DMS 273 treated with DMSO at 0.1 percent for 48 hours (cell line): ENCODE data around the gene SMDT1.

Source experiments
- DNase-seq: peaks from one replicate; lab custom pipeline; 2025; lab: John Stamatoyannopoulos, UW

SMDT1 gene, protein sequence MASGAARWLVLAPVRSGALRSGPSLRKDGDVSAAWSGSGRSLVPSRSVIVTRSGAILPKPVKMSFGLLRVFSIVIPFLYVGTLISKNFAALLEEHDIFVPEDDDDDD

DNA sequence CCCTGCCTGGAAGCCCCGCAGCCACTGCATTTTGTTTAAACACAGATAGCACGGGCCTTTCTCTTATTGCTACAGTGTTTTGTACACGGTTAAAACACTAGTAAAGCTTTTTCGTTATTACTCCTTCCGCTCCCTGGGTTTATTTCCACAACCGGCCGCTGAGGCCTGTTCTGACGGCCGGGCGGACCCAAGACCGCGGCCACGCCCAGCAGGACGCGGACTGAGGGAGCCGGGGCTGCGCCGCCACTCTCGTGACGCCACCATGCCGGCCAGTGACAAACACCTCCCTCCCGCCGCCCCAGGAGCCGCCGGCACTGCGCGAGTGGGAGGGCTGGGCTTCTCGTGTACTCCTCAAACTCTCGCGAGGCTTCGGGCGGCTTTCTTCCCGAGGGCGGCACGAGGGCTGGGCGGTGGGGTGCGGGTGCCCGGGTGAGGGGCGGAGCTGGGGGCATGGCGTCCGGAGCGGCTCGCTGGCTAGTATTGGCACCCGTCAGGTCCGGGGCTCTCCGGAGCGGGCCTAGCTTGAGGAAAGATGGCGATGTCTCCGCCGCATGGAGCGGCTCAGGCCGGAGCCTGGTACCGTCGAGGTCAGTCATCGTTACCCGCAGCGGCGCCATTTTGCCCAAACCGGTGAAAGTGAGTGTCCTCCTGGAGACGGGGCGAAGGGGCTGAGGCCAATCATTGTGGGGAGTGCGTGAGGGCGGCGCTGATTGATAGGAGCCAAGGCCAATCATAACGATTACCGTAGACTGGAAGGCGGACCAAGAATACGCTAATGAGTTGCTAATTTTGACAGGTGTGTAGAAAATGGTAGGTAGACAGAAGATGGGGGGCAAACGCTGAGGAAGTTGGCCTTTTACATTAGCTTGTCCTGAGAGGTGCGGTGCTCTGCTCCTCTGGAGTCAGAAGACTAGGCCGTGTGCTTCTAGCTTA is at the start of gene SMDT1:
TSS of gene SMDT1 (plus strand) at position 382 of the 933 bp plus-strand sequence. CDS start at position 451, 69 bp downstream.
- DNase-seq = peak; percentile 83

DNA sequence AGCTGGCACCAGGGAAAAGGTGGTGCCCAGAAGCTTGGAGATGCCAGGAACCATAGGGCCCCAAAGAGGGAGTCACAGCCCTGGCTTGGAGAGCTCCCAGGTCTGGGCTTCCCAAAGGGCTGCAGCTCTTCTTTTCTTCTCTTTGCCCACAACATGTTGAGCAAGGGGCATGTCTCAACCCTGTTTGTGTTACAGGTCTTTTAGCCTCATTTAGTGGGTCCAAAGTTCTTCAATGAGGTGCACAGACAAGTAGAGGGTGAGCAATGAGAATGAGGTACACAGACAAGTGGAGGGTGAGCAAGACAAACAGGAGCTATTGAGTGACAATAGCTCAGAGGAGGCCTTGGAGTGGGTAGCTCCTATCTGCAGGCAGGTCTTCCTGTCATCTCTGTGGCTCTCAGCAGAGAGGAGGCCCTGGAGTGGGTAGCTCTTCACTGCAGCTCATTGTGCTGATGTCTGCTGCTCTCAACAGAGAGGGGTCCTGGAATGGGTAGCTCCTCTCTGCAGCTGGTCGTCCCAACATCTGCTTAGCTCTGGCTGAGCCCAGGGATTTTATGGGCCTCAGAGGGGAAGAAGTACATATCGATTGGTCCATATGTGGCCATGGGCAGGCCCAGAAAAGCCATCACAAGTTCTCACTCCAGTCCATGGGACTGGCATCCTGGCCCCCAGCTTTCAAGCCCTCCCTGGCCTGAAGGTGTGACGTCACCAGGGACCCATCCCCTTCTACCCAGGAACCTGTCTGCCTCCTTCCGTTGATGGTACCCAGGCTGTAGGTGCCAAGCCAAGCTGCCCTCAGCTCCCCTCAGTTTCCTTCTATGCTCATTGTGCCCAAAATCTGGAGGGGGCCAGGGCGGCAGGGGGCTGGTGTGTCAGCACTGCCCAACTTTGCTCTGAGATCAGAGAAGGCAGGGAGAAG is 46.0 kb upstream of the SMDT1 start:
- no peak for DNase-seq

- no peak for DNase-seq
Measured at GRCh38 chr22:42035256-42035655, 44.2 kb upstream of the SMDT1 start.

DNA sequence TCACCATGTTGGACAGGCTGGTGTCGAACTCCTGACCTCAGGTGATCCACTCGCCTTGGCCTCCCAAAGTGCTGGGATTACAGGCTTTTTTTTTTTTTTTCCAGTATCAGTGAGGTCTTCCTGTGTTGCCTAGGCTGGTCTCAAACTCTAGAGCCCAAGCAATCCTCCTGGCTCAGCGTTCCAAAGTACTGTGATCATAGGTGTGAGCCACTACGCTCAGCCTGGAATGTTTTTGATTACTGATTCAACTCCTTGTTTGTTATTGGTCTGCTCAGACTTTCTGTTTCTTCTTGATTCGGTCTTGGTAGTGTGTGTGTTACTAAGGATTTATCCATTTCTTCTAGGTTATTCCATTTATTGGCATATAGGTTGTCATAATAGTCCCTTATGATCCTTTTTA is 40.2 kb upstream of the SMDT1 start:
- no peak for DNase-seq

DNA sequence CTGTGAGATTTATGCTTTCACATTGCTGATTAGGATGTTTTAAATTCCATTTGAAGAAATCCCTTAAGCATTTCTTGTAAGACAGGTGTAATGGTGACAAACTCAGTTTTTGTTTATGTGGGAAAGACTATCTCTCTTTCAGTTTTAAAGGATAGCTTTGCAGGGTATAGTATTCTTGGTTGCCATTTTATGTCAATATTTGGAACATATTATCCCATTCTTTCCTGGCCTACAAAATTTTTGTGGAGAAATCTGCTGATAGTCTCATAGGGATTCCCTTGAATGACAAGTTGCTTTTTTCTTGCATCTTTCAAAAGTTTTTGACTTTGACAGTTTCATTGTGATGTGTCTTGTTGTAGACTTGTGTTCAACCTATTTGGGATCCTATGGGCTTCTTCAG is 37.7 kb upstream of the SMDT1 start:
- no peak for DNase-seq

DNA sequence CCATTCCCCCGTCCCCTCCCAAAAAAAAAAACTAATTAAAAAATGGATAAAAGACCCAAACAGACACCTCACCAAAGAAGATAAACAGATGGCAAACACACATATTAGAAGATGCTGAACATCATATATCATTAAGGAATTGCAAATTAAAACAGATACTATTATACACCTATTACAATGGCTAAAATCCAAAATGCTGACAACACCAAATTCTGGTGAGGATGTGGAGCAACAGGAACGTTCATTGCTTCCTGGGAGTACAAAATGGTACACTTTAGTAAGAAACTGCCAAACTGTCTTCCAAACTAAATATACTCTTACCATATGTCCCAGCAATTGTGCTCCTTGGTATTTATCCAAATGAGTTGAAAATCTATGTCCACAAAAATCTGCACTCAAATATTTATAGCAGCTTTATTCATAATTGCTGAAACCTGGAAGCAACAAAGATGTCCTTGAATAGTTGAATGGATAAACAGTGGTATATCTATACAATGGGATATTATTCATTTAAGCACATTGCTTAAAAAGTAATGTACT is 28.8 kb upstream of the SMDT1 start:
- no peak for DNase-seq

DNA sequence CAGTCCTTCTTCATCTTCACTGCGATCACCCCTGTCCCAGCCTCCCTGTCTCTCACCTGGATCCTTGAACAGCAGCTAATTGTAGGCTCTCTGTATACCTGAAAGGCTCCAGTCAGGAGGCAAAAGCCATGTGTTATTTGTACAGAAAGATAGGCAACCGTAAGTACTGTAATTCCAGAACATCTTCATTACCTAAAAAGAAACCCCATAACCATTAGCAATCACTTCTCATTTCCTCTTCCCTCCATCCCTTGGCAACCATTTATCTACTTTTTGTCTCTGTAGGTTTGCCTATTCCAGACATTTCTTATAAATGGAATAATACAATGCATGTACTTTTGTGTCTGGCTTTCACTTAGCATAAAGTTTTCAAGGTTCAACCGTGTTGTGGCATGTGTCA is 26.7 kb upstream of the SMDT1 start:
- no peak for DNase-seq

DNA sequence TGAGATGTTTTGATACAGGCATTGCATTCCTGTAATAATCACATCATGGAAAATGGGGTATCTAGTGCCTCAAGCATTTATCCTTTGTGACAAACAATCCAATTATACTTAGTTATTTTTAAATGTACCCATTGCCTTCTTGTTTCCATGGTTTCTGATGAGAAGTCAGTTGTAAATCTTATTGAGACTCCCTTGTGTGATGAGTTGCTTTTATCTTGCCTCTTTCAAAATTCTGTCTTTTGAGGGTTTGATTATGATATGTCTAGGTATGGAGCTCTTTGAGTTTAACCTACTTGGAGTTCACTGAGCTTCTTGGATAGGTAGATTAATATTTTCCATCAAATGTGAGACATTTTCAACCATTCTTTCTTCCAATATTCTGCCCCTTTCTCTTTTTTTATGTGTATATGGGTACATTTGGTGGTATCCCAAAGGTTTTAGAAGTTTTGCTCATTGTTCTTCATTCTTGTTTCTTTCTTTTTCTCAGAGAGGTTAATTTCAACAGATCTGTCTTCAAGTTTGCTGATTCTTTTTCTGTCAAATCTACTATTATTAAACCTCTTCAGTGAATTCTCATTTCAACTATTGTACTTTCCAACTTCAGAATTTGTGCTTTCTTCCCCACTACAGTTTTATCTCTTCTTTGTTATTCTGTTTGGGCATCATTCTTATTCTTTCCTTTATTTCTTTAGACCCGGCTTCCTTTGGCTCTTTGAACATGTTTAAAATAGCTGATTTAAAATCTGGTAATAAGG is 22.6 kb upstream of the SMDT1 start:
- no peak for DNase-seq

DNA sequence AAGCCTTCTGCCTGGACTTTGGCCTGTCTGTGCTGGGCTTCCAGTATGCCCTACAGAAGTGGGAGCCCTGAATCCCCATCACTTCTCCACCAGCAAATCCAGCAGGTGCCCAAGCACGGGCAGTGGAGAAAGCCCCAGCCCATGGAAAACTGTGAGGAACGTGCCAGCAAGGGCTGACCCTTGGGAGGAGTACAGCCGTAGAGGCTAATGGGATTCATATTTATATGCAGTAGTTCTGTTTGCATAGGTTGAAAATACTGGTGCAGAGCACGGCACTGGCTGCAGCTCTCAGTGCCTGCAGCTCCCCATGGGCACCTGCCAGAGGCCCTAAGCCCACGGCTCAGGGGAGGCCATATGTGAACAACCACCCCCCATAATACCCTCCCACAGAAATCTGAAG is 19.0 kb upstream of the SMDT1 start:
- no peak for DNase-seq

DNA sequence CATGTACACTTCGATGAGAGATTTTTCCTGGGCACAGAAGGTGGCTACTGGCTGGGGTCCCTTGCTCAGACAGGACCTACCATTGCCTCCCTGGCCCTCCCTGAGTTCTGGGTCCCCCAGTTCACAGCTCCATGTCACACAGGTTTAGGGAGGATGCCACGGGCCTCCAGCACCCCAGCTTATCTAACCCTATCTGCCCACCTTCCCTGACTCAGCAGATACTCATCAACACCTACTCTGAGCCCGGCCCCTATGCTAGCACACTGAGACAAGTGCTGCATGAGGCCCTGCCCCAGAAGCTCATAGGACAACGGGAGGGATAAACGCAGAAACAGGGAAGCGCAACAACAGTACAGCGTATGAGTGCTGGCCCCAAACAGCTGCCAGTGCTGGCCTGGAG is 18.5 kb upstream of the SMDT1 start:
- DNase-seq = no peak

DNA sequence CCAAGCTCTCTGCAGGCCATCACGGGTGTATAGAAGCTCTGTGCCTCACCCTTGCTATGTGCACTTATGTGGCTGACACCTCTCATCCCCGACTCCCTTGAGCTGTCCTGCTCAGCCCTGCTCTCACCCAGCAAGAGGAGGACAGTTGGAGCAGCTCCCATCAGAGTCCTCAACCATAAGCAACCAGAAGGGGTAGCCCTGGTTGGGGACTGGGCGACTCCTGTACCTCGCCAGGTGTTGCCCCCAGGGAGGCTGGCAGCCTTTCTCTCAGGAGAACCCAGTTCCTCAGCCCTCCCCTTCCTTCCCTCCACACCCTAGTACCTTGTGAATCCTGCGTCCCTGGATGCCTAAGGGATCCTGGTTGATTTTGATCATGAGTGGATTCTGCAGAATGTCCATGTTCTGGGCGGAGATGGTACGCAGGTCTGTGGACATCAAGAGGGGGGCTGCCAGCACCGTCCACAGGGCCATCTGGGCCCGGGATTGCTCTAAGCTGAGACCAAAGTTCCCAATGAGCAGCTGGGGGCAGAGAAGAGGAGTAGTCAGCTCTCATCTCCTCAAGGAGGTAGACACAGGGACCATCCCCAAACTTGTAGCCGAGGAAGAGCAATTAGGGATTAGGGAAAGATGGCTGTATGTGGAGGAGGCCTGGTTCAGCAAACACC is 16.9 kb upstream of the SMDT1 start:
- DNase-seq = no peak

GRCh38 chr22:42064629-42065028 is 14.9 kb upstream of the SMDT1 start:
- no peak for DNase-seq

DNA sequence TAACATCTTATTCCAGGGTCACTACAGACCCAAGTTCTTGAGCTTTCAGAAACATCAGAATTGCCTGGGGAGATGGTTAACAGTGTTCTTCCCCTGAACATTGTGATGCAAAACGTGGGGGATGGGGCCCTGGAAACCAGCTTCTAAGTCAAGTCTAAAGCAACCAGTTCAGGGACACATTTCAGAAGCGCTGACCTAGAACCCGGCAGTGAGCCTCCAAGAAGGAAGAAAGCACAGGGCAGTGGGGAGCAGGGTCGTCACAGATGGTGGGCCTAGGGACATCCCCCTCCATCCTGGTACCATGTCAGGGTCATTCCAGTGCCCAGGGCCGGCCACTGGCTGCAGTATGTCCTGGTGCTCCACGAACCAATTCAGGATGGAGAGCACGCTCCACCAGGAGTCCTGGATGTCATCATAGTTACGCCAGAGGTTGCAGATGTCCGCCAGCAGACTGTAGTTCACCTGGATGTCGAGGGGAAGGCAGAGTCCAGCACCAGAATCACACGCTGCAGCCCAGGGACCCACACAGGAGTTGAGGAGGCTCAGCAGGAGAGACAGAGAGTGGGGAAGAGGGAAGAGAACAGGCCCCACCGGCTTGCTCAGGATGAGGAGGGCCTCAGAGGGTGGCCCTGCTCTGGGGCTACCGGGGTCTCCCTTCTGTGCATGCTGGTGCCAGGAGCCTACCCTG is 13.9 kb upstream of the SMDT1 start:
- DNase-seq = no peak

DNA sequence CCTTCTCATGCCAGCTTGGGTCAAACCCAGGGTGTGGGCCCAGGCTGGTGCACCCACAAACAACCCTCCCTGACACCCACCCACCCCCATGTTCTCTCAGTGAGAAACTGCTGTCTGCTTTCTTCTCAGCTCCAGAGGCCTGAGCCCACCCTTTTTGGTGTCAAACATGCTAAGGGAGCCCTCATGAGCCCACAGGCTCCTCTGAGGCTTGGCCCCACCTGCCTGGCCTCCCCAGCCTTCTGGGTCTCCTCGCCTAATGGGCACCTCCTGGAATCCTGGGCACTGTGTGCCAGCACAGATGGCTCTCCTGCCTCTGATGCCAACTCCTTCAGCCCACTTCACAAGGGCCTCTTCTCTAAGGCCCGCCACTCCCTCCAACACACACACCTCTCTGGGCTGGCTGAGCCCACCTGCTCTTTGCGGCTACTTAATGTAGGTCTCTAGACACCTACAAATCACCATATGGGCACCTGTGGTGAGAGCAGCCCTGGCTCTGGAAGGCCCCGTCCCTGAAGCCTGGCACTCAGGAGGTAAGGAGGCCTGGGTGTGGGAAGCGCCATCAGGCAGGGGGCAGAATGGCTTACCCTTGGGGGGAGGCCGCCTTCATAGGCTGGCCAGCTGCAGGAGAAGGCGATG is 13.3 kb upstream of the SMDT1 start:
- DNase-seq = no peak

DNA sequence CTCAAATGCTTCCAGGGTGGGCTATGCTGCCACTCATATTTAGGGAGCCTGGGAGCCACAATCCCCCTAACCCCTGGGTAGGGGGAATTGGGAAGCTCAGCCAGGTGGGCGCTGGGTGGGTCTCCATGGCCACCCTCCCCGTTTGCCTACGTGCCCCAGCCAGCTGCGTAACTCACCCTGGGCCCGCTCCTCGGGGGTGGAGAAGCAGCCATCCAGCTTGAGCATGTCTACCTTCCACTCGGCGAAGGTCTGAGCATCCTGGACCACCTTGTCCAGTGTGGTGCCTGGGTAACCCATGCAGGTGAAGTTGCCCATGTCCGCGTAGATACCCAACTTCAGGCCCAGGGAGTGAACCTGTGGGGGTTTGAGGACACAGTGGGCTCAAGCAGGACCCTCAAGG is 12.6 kb upstream of the SMDT1 start:
- no peak for DNase-seq

GRCh38 chr22:42067671-42068251 is 11.7 kb upstream of the SMDT1 start:
- DNase-seq = no peak

DNA sequence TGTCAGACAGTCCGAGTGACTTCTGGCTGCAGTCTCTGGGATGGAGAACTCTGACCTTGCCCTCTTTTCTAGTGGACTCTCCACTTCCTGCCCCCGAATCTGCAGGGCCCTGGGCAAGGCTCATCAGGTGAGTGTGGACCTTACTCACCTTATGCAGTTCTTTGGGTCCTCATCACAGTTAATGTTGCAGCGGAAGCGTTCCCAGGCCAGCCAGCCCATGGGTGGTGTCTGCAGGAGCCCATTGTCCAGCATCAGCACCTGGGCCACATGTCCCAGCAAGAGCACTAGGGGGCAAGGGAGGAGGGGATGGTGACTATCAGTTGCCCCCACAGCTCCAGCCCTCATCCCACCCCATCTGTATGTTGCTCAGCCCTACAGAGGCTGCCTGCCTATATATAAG is 11.2 kb upstream of the SMDT1 start:
- no peak for DNase-seq

GRCh38 chr22:42069801-42070516 is 9.5 kb upstream of the SMDT1 start:
- no peak for DNase-seq
